Cardiac fibroblast (primary cell): ENCODE results near the gene ACAD9.
"Not testable (repeated sequence)": the region's sequence is repeated elsewhere in the genome, so short reads cannot be mapped to it uniquely, and the experiment has no call there.

Experiments
- DNase-seq, 2 donors: peaks; one replicate each; pipeline versions ENCODE4 v3.0.0 to v3.0.0-alpha.2; 2010; ENCODE audit warnings: low read depth in 2 of 2
- H3K4me3 ChIP-seq, 2 donors: replicated peaks in 1 of 2; 1 replicate in 1 of 2; 2 replicates in 1 of 2; pipeline ENCODE4 v1.5.1; 2011; ENCODE audit warnings: low read depth in 2 of 2, low read length in 2 of 2, mild to moderate bottlenecking in 2 of 2, moderate library complexity in 1 of 2
- CTCF ChIP-seq: IDR thresholded peaks from one replicate; pipeline ENCODE4 v1.5.1; 2011; ENCODE audit warnings: low read depth, mild to moderate bottlenecking, low read length, inconsistent platforms

Gene ACAD9

GRCh38 chr3:128879125-128879969, at the start of gene ACAD9:
Gene ACAD9, plus strand, starts transcription at chr3:128879620. Its CDS starts 72 bp downstream, at chr3:128879692.
- H3K4me3 ChIP-seq, result peak within 1 kb of the TSS; percentile 80 to 94
- no peak for TF ChIP-seq CTCF
- peak; percentile 98 to 99 for DNase-seq

GRCh38 chr3:128829925-128830625, 49.3 kb upstream of the ACAD9 start:
- H3K4me3 ChIP-seq, DNase-seq: not testable (repeated sequence)

- not testable (repeated sequence) for DNase-seq
These were observed 48.7 kb upstream of the ACAD9 start for GRCh38 chr3:128830762-128831161.

GRCh38 chr3:128832979-128833378, 46.4 kb upstream of the ACAD9 start:
- DNase-seq, H3K4me3 ChIP-seq: not testable (repeated sequence)

More at GRCh38 chr3:128830762-128831161, 48.7 kb upstream of the ACAD9 start:
- H3K4me3 ChIP-seq, result not testable (repeated sequence)

- DNase-seq, result no peak
- H3K4me3 ChIP-seq, result no peak overlapping the region
- TF ChIP-seq CTCF, result no peak
These were observed 44.3 kb upstream of the ACAD9 start for GRCh38 chr3:128835096-128835495.

GRCh38 chr3:128841926-128842920, 37.2 kb upstream of the ACAD9 start:
- no peak for TF ChIP-seq CTCF
- DNase-seq, result no peak
- H3K4me3 ChIP-seq, result no peak overlapping the region

GRCh38 chr3:128844502-128844901, 34.9 kb upstream of the ACAD9 start:
- no peak overlapping the region for H3K4me3 ChIP-seq
- TF ChIP-seq CTCF, result no peak

More at GRCh38 chr3:128844502-128844901, 34.9 kb upstream of the ACAD9 start:
- no peak for DNase-seq
